ENCODE measurements around the gene IL17C. TPM values are rescaled to one million over a fixed set of nuclear protein-coding genes. Genes with fewer than 3 reads are reported as not detected.
A peak's percentile ranks its signal among the peaks of the same experiment; 100 is the strongest.

IL17C gene
- total and polyA plus RNA-seq, 9 of the 15 experiments (the other 6 are each of a cell fraction or from before 2014, with no cell fraction given) = not detected

GRCh38 chr16:88640039-88640495 is 1.7 kb downstream of the IL17C start:
- no peak overlapping the region for H3K4me2 ChIP-seq (ENCODE audit: insufficient read depth, low read length)
- ATAC-seq (no peak), FAIRE-seq (peak; percentile 44), DNase-seq (ENCODE audit: extremely low read depth in 1 of 4, low spot score in 3 of 4) (no peak)
- POLR2A ChIA-PET = interaction anchor here (0.6 to 2.7 kb wide), 4 partner anchors 9 to 62 kb away, joined by 3 to 13 read pairs (median 8); no protein-coding TSS in a partner anchor
- no TSS peak for BruUV-seq (replicated peaks)
- H3K36me3 ChIP-seq (ENCODE audit: control insufficient read depth, insufficient read depth, low read length) = peaks cover 12% of the 10 kb centered on the region; the same call in 1 of the 3 replicates
- H3K9me1 ChIP-seq (ENCODE audit: control insufficient read depth, insufficient read depth, low read length) = no peaks in the 10 kb centered on the region
- CTCF ChIA-PET (ENCODE audit: low intra/inter-chr PET ratio) = no interaction called here
- peaks cover 6 to 76% of the 10 kb centered on the region in 2 experiments for H3K4me1 ChIP-seq (replicated peaks in 1 of 2; ENCODE audit: control insufficient read depth in 2 of 2, insufficient read depth in 2 of 2, low read length in 2 of 2)
- peak overlapping the region in 1 of 2 experiments; percentile 81; a peak in 1 of 4 replicates for H3K9ac ChIP-seq (ENCODE audit: insufficient read depth in 1 of 2, low read depth in 2 of 2, low read length in 2 of 2)
- intact Hi-C loops (cut with micrococcal nuclease) = no loop called here
- 26% methylated on average over 13 of the region's 13 CpGs for WGBS (ENCODE audit: insufficient coverage, low coverage, missing lambda C conversion rate)
- peaks cover 13 to 18% of the 10 kb centered on the region in 2 experiments; a peak in 3 of 5 replicates for H3K27me3 ChIP-seq (ENCODE audit: control insufficient read depth in 2 of 2, insufficient read depth in 2 of 2, low read length in 2 of 2)
- H2AFZ ChIP-seq (ENCODE audit: low read depth, low read length) = peak overlapping the region; percentile 47; the same call in 1 of the 2 replicates
- H3K27ac ChIP-seq (ENCODE audit: extremely low read depth, low read depth, low read length) = no peak overlapping the region
- H4K20me1 ChIP-seq (replicated peaks; ENCODE audit: control insufficient read depth, insufficient read depth, low read length) = peaks cover 12% of the 10 kb centered on the region; the same call in 1 of the 2 replicates
- H3K4me3 ChIP-seq = no peak overlapping the region
- in situ Hi-C loops (cut with MboI) = no loop called here
- TF ChIP-seq AFF1 (IDR thresholded peaks at IDR 0.05; ENCODE audit: low read depth in 1 of 2, partially characterized antibody in 2 of 2) = no peak
- TF ChIP-seq POLR2AphosphoS5 (IDR thresholded peaks at IDR 0.05; ENCODE audit: control insufficient read depth, insufficient read depth, low read depth, low read length) = 0 out of 2 replicates have a peak, but pooled peaks have one; percentile 7
- H3K9me3 ChIP-seq (replicated peaks; ENCODE audit: control insufficient read depth, insufficient read depth, low read depth, low read length) = no peaks in the 10 kb centered on the region
- H3K79me2 ChIP-seq (ENCODE audit: control insufficient read depth, insufficient read depth, low read length) = no peaks in the 10 kb centered on the region

Measured in K562 (cell line).